HepG2 (cell line): ENCODE measurements around the gene INO80B.
"Not testable (repeated sequence)": the region's sequence is repeated elsewhere in the genome, so short reads cannot be mapped to it uniquely, and the experiment has no call there.

Source experiments
- HINFP ChIP-seq: sonication (generic); formaldehyde crosslinking; IDR thresholded peaks from 2 replicates; pipeline ENCODE4 v1.4.0; 2020; ENCODE audit warnings: low read depth, mild to moderate bottlenecking, missing genetic modification reagents
- MEF2D ChIP-seq: sonication (generic); formaldehyde crosslinking; IDR thresholded peaks from 2 replicates; pipeline ENCODE4 v1.5.1; 2020; ENCODE audit warnings: mild to moderate bottlenecking, missing genetic modification reagents
- PRDM10 ChIP-seq: sonication (generic); formaldehyde crosslinking; IDR thresholded peaks from 2 replicates; pipeline ENCODE4 v1.4.0; 2020; ENCODE audit warnings: low read depth, missing genetic modification reagents
- SMC3 ChIP-seq: IDR thresholded peaks from 2 replicates; pipeline ENCODE4 v1.6.1; 2011; ENCODE audit warnings: low read length, improper control_type of control experiment

- not testable (repeated sequence) for TF ChIP-seq SMC3; HINFP (CRISPR knock-in tag); MEF2D (CRISPR knock-in tag); PRDM10 (CRISPR knock-in tag)
Observed at GRCh38 chr2:74483675-74484164, 28.8 kb downstream of the INO80B start.
